Kidney (tissue), 14 donors: Measurements from ENCODE around the gene ATP11A. TPM values are rescaled to one million over a fixed set of nuclear protein-coding genes. Genes with fewer than 3 reads are reported as not detected.
"Not testable (repeated sequence)": the region's sequence is repeated elsewhere in the genome, so short reads cannot be mapped to it uniquely, and the experiment has no call there.

ENCODE experiments used
- DNase-seq, 5 donors: peaks; one replicate each; pipeline ENCODE4 v3.0.0-alpha.2; 2013 to 2020
- FAIRE-seq: peaks from 2 replicates; lab custom pipeline; 2012; peaks lifted over from hg19 to GRCh38; lab: Jason Lieb, UNC
- H3K27ac ChIP-seq, 2 donors: one replicate each; pipeline ENCODE4 v1.7.0; 2013; ENCODE audit warnings: low read depth in 2 of 2, low read length in 2 of 2, inconsistent platforms in 1 of 2
- H3K27me3 ChIP-seq: one replicate; pipeline ENCODE4 v1.7.1; 2013; ENCODE audit warnings: low read length, inconsistent platforms; ENCODE audit not compliant: control insufficient read depth, insufficient read depth
- H3K36me3 ChIP-seq, 3 donors: one replicate each; pipeline versions ENCODE4 v1.7.0 to v1.7.1; 2013; ENCODE audit warnings: low read length in 3 of 3, control low read depth in 1 of 3, inconsistent platforms in 1 of 3; ENCODE audit not compliant: insufficient read depth in 3 of 3, control insufficient read depth in 2 of 3
- H3K4me1 ChIP-seq, 3 donors: one replicate each; pipeline versions ENCODE4 v1.7.0 to v1.7.1; 2013; ENCODE audit warnings: low read length in 3 of 3, inconsistent platforms in 1 of 3, low read depth in 1 of 3; ENCODE audit not compliant: control insufficient read depth in 2 of 3, insufficient read depth in 2 of 3
- H3K4me3 ChIP-seq, 3 donors: one replicate each; pipeline versions ENCODE4 v1.7.0 to v1.8.1; 2013; ENCODE audit warnings: low read length in 3 of 3, control low read depth in 1 of 3, inconsistent platforms in 1 of 3
- H3K9ac ChIP-seq, 3 donors: one replicate each; pipeline versions ENCODE4 v1.7.0 to v1.7.1; 2013; ENCODE audit warnings: low read length in 3 of 3, control low read depth in 1 of 3, inconsistent platforms in 1 of 3
- H3K9me3 ChIP-seq, 3 donors: one replicate each; pipeline versions ENCODE4 v1.7.0 to v1.7.1; 2013; ENCODE audit warnings: low read length in 3 of 3, control low read depth in 1 of 3, inconsistent platforms in 1 of 3; ENCODE audit not compliant: control insufficient read depth in 2 of 3, insufficient read depth in 1 of 3
- intact Hi-C: fragments of 100-400 bp; cut with DNase I; formaldehyde crosslinking; loops from one replicate; pipeline ENCODE4 v1.11.1; 2022
- polyA plus RNA-seq: library from polyadenylated mRNA; stranded (reverse); fragments of 350-450 nt; fragmentation: Illumina TruSeq; extraction: RNeasy Lipid Tissue Mini Kit (QIAGEN cat#74804); gene quantifications from one replicate; pipeline ENCODE4 v1.2.3, GENCODE V29; 2014; ENCODE audit warnings: low read depth, low replicate concordance; ENCODE audit not compliant: insufficient read depth
- total RNA-seq: library from RNA; stranded (reverse); fragmentation: NEBNext Ultra II Directional; extraction: Animal tissue kit (Norgen Biotek cat#: 25700); gene quantifications from one replicate; pipeline ENCODE4 v1.2.1, GENCODE V29; 2021
- TF ChIP-seq, protein P1 (sequence below): IDR thresholded peaks from 3 replicates; pipeline ENCODE4 v1.5.1; 2012; ENCODE audit warnings: mild to moderate bottlenecking, moderate library complexity, borderline replicate concordance; ENCODE audit not compliant: insufficient read depth; ENCODE audit errors: extremely low read depth
- donor health status: control.
- donor health status: control.
- donor health status: control.
- donor health status: control.
- donor health status: control.
- donor health status: DM: yes; HTN: yes; CAD: no.
- donor health status: Normal renal cell carcinoma (clear cell type).

Gene ATP11A
- total and polyA plus RNA-seq, 2 donors from 2014 or later = 4.9 to 212 TPM

DNA sequence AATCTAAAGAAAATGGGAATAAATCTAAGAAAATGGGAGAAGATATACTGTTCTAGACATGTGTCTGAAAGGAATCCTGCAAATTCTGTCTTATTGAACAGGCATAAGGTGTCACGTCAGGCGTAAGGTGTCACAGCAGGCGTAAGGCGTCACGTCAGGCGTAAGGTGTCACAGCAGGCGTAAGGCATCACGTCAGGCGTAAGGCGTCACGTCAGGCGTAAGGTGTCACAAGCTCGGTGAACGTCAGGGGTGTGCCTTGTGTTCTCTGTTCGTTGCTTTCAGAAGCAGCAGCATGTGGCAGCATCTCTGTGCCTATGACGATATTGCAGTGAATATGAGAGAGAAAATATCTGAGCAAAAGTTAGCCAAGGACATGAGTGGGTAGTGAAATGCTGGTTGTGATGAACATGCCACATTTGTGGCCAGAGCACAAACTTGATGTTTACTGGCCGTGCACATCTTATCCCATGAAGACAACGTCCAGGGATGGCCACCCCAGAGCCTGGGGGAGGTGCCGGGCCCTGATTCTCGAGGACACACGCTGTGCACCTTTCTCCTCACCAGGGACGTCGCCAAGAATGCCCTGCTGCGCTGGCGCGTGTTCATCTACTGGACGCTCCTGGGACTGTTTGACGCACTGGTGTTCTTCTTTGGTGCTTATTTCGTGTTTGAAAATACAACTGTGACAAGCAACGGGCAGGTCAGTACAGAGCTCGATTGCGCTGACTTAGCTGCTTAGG lies 172.2 kb downstream of the ATP11A start:
- H3K4me3 ChIP-seq = no peak overlapping the region
- H3K27ac ChIP-seq = no peak overlapping the region
- peaks cover 0 to 27% (median 16%) of the 10 kb centered on the region in 3 donors for H3K36me3 ChIP-seq
- intact Hi-C loops = no loop called here
- TF ChIP-seq, protein P1, sequence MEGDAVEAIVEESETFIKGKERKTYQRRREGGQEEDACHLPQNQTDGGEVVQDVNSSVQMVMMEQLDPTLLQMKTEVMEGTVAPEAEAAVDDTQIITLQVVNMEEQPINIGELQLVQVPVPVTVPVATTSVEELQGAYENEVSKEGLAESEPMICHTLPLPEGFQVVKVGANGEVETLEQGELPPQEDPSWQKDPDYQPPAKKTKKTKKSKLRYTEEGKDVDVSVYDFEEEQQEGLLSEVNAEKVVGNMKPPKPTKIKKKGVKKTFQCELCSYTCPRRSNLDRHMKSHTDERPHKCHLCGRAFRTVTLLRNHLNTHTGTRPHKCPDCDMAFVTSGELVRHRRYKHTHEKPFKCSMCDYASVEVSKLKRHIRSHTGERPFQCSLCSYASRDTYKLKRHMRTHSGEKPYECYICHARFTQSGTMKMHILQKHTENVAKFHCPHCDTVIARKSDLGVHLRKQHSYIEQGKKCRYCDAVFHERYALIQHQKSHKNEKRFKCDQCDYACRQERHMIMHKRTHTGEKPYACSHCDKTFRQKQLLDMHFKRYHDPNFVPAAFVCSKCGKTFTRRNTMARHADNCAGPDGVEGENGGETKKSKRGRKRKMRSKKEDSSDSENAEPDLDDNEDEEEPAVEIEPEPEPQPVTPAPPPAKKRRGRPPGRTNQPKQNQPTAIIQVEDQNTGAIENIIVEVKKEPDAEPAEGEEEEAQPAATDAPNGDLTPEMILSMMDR = no peak
- no peak overlapping the region for H3K9ac ChIP-seq
- no peaks in the 10 kb centered on the region for H3K4me1 ChIP-seq
- no peak for FAIRE-seq
- H3K27me3 ChIP-seq = no peaks in the 10 kb centered on the region
- DNase-seq = peak in 1 of 5 donors; percentile 61
- no peaks in the 10 kb centered on the region for H3K9me3 ChIP-seq

DNA sequence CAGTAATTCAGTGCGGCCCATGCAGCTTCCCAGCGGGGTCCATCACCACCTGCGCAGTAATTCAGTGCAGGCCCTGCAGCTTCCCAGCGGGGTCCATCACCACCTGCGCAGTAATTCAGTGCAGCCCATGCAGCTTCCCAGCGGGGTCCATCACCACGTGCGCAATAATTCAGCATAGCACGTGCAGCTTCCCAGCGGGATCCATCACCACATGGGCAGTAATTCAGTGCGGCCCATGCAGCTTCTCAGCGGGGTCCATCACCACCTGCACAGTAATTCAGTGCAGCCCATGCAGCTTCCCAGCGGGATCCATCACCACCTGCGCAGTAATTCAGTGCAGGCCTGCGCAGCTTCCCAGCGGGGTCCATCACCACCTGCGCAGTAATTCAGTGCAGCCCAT lies 173.5 kb downstream of the ATP11A start:
- H3K4me3 ChIP-seq, H3K9ac ChIP-seq, H3K4me1 ChIP-seq, intact Hi-C loops, H3K9me3 ChIP-seq, H3K27me3 ChIP-seq, FAIRE-seq, H3K27ac ChIP-seq: not testable (repeated sequence)
- H3K36me3 ChIP-seq = peaks cover 0 to 19% (median 10%) of the 10 kb centered on the region in 3 donors
- DNase-seq = peak in 1 of 5 donors; percentile 7

DNA sequence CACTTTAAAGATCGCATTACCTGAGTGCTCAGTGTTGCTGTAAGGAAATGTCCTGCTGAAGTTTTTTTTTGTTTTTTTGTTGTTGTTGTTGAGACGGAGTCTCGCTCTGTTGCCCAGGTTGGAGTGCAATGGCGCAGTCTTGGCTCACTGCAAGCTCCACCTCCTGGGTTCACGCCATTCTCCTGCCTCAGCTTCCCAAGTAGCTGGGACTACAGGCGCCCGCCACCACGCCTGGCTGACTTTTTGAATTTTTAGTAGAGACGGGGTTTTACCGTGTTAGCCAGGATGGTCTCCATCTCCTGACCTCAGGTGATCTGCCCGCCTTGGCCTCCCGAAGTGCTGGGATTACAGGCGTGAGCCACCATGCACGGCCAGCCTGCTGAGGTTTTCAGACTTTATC lies 175.6 kb downstream of the ATP11A start:
- intact Hi-C loops, H3K27ac ChIP-seq, H3K27me3 ChIP-seq, H3K9me3 ChIP-seq, H3K9ac ChIP-seq, FAIRE-seq, H3K4me3 ChIP-seq, H3K4me1 ChIP-seq: not testable (repeated sequence)
- peaks cover 0 to 27% (median 10%) of the 10 kb centered on the region in 3 donors for H3K36me3 ChIP-seq
- DNase-seq = peak in 1 of 5 donors; percentile 5

DNA sequence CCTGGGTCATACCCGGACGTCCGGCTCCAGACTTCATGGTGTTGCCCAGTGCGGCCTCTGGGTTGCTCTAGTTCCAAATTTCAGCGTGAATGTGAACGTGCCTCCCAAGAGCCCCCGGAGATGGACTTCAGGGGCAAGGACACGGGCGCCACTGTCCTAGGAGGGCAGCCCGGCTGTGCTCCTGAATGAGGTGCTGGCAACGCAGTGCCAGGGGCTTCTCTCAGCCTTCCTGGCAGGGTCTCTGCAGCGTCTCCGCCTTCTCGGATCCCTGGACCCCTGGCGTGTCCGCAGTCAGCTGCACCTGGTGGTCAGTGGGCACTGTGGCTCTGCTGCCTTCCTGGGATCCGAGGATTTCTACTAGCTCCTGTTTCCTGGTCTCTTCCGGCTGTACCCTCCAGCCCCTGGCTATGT lies 177.5 kb downstream of the ATP11A start:
- Histone ChIP-seq H3K4me1 (no peaks in the 10 kb centered on the region), H3K4me3 (no peak overlapping the region), H3K9me3 (no peaks in the 10 kb centered on the region), H3K27ac (no peak overlapping the region), H3K36me3 (peaks cover 0 to 16% (median 5%) of the 10 kb centered on the region in 3 donors), H3K27me3 (no peaks in the 10 kb centered on the region), H3K9ac (no peak overlapping the region)
- intact Hi-C loops = no loop called here
- TF ChIP-seq, protein P1 = no peak
- DNase-seq = peak in 1 of 5 donors; percentile 62
- no peak for FAIRE-seq
